ENCODE results near the gene PIAS4. TPM values are rescaled to one million over a fixed set of nuclear protein-coding genes. Genes with fewer than 3 reads are reported as not detected.
A peak's percentile ranks its signal among the peaks of the same experiment; 100 is the strongest.

The PIAS4 gene
- total and polyA plus RNA-seq, 2 of the 13 experiments (the other 11 are each of a cell fraction or from before 2014, with no cell fraction given), result 9.0 to 20.1 TPM

DNA sequence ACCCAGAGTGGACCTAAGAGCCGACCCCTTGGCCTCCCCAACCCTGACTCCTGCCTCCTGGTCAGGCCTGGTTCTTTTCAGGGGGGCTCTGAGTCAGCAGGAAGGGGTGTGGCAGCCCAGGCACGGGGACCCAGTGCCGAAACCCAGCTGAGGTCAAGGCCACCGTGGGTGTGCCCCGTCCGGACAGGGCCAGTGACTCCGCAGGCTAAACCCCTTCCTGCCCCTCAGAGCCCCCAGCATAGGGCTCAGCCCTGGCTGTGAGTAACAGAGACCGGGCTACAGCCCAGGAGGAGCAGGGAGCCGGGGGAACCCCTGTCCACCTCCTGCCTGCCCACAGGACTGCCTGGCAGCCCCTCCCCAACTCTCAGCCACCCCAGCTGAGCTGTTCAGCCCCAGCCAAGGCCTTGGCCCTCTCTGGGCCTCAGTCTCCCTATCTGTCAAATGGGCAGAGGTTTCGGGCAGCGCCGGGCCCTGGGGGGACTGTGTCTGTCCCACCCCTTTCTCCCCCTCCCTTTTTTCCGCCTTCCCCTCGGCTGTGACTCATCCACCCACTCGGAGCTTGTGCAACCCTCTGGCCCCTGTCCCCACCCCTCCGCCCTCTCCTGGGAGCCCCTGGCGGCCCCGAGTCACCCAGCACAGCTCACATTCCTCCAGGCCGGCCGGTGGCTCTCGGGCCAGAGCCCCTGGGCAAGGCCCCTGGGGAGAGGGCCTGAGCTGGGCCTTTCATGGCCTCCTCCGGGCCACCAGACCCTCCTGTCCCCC lies 50.6 kb downstream of the PIAS4 start (continued):
- TF ChIP-seq NR3C1 (CRISPR knock-in tag; IDR thresholded peaks at IDR 0.05), result no peak
- peak; percentile 69 for TF ChIP-seq MED8 (CRISPR knock-in tag; IDR thresholded peaks at IDR 0.05; ENCODE audit: insufficient replicate concordance)
- TF ChIP-seq, protein P1, sequence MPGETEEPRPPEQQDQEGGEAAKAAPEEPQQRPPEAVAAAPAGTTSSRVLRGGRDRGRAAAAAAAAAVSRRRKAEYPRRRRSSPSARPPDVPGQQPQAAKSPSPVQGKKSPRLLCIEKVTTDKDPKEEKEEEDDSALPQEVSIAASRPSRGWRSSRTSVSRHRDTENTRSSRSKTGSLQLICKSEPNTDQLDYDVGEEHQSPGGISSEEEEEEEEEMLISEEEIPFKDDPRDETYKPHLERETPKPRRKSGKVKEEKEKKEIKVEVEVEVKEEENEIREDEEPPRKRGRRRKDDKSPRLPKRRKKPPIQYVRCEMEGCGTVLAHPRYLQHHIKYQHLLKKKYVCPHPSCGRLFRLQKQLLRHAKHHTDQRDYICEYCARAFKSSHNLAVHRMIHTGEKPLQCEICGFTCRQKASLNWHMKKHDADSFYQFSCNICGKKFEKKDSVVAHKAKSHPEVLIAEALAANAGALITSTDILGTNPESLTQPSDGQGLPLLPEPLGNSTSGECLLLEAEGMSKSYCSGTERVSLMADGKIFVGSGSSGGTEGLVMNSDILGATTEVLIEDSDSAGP (CRISPR knock-in tag; IDR thresholded peaks at IDR 0.05; ENCODE audit: borderline replicate concordance), result peak; percentile 80; the same call in 1 of the 2 replicates
- TF ChIP-seq FOXA3 (CRISPR knock-in tag; IDR thresholded peaks at IDR 0.05), result peak; percentile 21
- peak; percentile 91 for TF ChIP-seq ZNF768 (CRISPR knock-in tag; IDR thresholded peaks at IDR 0.05)
- no peak for TF ChIP-seq RERE (CRISPR knock-in tag; IDR thresholded peaks at IDR 0.05; ENCODE audit: low read depth)
- TF ChIP-seq CAMTA2 (CRISPR knock-in tag; IDR thresholded peaks at IDR 0.05; ENCODE audit: borderline replicate concordance), result 0 out of 2 replicates have a peak, but pooled peaks have one; percentile 58
- TF ChIP-seq PTBP1 (IDR thresholded peaks at IDR 0.05; ENCODE audit: low read depth, low read length, poor library complexity, severe bottlenecking), result peak; percentile 53
- TF ChIP-seq, protein P2, sequence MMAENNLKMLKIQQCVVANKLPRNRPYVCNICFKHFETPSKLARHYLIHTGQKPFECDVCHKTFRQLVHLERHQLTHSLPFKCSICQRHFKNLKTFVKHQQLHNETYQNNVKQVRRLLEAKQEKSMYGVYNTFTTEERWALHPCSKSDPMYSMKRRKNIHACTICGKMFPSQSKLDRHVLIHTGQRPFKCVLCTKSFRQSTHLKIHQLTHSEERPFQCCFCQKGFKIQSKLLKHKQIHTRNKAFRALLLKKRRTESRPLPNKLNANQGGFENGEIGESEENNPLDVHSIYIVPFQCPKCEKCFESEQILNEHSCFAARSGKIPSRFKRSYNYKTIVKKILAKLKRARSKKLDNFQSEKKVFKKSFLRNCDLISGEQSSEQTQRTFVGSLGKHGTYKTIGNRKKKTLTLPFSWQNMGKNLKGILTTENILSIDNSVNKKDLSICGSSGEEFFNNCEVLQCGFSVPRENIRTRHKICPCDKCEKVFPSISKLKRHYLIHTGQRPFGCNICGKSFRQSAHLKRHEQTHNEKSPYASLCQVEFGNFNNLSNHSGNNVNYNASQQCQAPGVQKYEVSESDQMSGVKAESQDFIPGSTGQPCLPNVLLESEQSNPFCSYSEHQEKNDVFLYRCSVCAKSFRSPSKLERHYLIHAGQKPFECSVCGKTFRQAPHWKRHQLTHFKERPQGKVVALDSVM (CRISPR knock-in tag; IDR thresholded peaks at IDR 0.05), result peak; percentile 74; the same call in 1 of the 2 replicates
- TF ChIP-seq HNRNPH1 (optimal IDR thresholded peaks at IDR 0.05; ENCODE audit: low read depth, low read length), result no peak
- TF ChIP-seq ZNF543 (CRISPR knock-in tag; IDR thresholded peaks at IDR 0.05), result peak; percentile 14; the same call in 1 of the 2 replicates
- peak; percentile 23 for TF ChIP-seq SKI (IDR thresholded peaks at IDR 0.05; ENCODE audit: partially characterized antibody)
- no peak for TF ChIP-seq GZF1 (CRISPR knock-in tag; IDR thresholded peaks at IDR 0.05)
- no peak for TF ChIP-seq ZBTB3 (CRISPR knock-in tag; IDR thresholded peaks at IDR 0.05; ENCODE audit: borderline replicate concordance, low read depth)
- TF ChIP-seq ZNF260 (CRISPR knock-in tag; IDR thresholded peaks at IDR 0.05; ENCODE audit: borderline replicate concordance, low read depth), result no peak
- no peak; the same call in 1 of the 2 replicates for TF ChIP-seq ZNF788 (CRISPR knock-in tag; IDR thresholded peaks at IDR 0.05; ENCODE audit: borderline replicate concordance)
- TF ChIP-seq ZNF530 (CRISPR knock-in tag; IDR thresholded peaks at IDR 0.05; ENCODE audit: low read depth), result no peak
- TF ChIP-seq PHF8 (CRISPR knock-in tag; IDR thresholded peaks at IDR 0.05), result peak; percentile 68
- TF ChIP-seq ZNF83 (CRISPR knock-in tag; IDR thresholded peaks at IDR 0.05; ENCODE audit: borderline replicate concordance), result no peak
- TF ChIP-seq KLF9 (CRISPR knock-in tag; IDR thresholded peaks at IDR 0.05; ENCODE audit: low read depth), result 0 out of 2 replicates have a peak, but pooled peaks have one; percentile 25

Measured in HepG2 (cell line).